Stimulated activated CD4-positive, alpha-beta T cell treated with anti-CD3 and anti-CD28 coated beads, Interleukin-1b, Interleukin-23, amount 100 ng/mL, for 48 hours (primary cell): Measurements from ENCODE around the gene RASA4.
"Not testable (repeated sequence)": the region's sequence is repeated elsewhere in the genome, so short reads cannot be mapped to it uniquely, and the experiment has no call there.

ENCODE experiments used
- DNase-seq: peaks from one replicate; pipeline ENCODE4 v3.0.0-alpha.2; 2020

The RASA4 gene

GRCh38 chr7:102542771-102543170 is 73.8 kb downstream of the RASA4 start:
- DNase-seq, result not testable (repeated sequence)

DNA sequence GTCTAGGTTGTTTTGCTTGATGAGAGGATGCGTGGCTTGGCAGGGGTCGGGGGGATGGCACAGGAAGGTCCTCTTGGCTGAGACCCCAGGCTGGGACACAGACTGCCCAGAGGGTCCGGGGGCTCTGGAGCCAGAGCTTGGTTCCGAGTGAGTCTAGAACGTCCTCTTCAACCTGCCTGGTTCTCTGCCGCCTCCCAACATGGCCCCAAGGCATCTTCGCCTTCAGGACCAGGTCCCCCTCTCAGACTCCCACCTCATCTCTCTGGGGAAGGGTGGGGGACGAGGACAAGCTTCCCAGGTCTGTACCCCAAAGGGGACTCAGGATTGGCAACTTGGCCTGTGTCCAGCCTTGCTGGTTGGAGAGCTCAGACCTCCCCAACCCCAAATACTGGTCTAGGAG is 74.5 kb downstream of the RASA4 start:
- DNase-seq, result not testable (repeated sequence)

DNA sequence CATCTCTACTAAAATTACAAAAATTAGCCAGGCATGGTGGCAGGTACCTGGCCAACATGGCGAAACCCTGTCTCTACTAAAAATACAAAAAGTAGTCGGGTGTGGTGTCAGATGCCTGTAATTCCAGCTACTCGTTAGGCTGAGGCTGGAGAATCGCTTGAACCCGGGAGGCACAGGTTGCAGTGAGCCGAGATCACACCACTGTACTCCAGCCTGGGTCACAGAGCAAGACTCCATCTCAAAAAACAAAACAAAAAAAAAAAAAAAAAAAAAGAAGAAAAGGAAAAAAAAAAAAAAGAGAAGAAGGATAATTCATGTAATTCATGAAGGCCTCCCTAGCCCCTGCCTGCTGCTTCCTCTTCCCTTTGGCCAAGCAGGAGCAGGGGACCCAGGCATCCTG is 76.0 kb downstream of the RASA4 start:
- not testable (repeated sequence) for DNase-seq

- not testable (repeated sequence) for DNase-seq
These were observed 81.4 kb downstream of the RASA4 start for GRCh38 chr7:102535062-102535615.

DNA sequence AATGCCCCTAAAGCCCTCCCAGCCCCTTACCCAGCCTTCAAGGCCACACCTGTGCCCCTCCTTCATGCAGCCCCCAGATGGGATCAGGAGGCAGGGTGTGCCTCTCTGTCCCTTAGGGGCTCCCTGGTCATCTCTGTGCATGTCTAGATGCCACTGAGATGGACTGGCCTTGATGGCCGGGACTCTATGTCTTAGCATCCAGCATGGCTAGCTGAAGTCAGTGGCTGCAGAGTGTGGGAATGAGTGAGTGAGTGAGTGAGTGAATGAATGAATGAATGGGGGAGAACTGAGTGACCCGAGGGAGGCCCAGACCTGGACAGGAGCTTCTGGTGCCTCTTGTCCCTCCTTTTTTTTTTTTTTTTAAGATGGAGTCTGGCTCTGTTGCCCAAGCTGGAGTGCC is 84.4 kb downstream of the RASA4 start:
- DNase-seq, result not testable (repeated sequence)

GRCh38 chr7:102531583-102531982 is 85.0 kb downstream of the RASA4 start:
- not testable (repeated sequence) for DNase-seq

DNA sequence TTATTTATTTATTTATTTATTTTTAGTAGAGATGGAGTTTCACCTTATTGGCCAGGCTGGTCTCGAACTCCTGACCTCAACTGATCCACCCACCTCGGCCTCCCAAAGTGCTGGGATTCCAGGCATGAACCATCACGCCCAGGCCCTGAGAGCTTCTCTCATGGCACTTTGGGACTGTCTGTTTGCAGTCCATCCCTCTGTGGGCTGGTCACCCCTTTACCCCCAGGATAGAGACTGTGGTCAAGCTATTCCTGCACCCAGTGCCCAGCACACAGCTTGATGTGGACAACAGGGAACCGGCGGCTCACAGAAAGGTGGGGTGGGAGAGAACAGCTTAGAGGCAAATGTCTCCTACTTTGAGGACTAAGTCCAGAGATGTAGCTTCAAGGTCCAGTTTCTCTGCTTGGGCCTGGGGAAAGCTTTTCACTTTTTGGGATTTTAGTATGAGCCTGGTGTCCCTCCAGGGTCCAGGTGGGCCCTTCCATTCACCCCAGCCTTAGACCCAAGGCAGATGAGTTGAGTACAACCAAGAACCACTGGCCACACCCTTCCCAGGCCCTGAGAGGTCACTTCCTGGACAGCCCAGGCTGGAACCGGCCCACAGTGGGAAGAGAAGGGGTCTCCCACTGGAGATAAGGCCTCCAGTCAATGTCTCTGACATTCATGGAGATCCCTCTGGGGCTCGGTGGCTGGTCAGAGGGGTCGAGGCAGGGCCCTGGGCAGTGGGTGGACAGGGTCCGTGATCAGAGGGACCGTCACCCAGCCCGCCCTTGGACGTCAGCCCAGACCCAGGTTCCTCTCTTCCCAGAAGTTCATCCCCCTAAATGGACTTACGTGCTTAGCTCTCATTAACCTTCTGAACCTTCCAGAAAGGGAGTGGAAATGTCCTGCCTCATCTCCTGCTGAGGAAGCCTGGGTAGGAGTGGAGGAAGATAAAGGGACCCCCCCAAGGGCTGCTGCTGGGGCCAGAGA is 88.4 kb downstream of the RASA4 start:
- not testable (repeated sequence) for DNase-seq

DNA sequence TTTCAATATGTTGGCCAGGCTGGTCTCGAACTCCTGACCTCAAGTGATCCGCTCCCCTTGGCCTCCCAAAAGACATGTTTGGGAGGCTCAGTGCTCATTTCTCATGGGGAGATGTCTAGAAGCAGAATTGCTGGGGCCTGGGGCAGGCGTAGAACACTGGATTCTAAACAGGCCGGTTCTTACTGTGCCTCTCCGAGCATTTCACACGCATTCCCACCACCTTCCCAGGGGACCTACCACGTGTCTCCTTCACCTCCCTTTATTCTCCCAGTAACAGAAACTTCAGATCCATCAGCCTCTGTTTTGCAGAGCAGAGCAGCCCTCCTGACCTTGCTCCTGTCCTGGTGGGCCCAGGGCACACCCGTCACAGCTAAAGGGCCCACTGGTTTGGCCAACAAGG is 89.4 kb downstream of the RASA4 start:
- not testable (repeated sequence) for DNase-seq

DNA sequence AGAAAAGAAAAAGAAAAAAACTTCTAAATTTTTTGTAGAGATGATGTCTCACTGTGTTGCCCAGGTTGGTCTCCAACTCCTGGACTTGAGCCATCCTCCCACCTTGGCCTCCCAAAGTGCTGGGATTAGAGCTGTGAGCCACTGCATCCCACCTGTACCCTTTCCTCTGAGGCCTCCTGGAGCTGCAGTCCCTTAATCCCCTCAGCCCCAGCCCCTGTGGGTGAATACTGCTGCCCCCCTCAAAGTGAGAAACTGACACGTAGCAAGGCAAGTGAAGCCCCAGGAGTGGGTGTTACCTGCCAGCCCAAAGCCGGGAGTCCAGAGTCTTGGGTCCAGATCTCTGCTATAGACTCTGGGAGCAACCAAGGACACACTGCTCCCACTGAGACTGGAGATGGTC is 91.8 kb downstream of the RASA4 start:
- not testable (repeated sequence) for DNase-seq
